ENCODE data around the gene USP36.

Gene USP36

DNA sequence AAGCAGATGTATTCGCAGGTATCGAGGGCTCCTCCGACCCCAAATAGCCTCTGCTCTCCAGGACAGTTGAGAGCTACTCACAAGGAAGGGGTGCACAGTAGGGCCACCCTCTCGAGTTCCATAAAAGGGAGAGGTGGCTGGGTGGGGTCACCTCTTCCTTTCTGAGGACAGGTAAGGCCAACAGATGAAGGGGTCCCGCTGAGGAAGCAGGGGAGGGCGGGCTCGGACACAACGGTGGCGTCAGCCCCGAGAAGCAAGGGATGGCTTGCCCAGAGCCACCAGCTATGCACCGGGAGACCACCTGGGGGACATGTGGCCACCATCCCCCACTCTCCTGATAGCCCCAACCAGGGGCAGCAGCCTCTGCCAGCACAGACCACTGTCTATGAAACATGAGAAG, 43.4 kb downstream of the USP36 start:
- intact Hi-C loops (cut with DNase I): no loop called here
- peak in 1 of 10 donors; percentile 75 for DNase-seq

DNA sequence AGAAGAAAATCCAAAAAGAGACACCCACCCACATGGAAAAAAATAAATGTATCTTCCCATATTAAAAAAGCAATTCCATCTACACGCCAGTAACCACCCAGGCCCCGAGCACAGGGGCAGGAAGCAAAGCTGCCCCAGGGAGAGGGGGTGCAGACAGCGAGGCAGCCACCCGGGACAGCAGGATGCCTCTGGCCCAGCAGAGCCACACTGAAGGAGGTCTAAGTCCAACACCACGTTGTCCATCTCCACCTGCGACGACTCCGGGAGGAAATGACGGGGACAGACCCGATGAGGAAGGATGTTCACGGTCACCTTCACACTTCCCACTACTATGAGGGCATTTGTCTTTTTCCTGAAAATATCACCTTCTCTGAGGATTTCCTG, 44.1 kb downstream of the USP36 start:
- peak in 1 of 10 donors; percentile 71 for DNase-seq
- intact Hi-C loops (cut with DNase I): no loop called here

DNA sequence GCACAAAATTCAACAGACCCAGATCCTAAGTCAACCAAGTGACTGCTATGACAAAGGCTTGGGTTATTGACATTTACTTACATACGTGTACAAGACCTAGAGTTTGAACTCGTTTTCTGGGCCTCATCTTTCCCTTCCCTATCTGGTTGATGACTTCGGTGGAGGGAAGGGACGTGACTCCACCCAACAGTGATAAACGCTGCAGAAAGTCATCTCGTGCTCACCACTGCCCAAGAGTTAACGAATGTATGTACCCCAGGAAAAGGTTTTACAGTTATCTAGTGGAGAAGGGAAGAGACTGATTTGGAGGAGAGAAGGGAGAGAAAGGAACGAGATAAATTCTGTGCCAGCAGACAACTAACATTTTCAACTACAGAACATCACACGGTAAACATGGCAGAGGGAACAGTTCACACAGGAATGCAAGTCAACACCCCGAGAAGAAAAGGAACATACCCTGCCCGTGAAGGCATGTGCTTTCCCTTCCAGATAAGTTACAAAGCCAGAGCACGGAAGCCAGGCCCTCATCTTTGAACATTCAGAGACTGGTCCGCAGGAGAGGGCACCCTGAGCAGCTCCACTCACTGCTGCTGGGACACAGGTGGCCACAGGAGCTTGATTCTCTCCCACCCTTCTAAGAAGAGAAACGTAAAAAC, 44.6 kb downstream of the USP36 start:
- intact Hi-C loops (cut with DNase I): no loop called here
- peak in 1 of 10 donors; percentile 37 for DNase-seq

DNA sequence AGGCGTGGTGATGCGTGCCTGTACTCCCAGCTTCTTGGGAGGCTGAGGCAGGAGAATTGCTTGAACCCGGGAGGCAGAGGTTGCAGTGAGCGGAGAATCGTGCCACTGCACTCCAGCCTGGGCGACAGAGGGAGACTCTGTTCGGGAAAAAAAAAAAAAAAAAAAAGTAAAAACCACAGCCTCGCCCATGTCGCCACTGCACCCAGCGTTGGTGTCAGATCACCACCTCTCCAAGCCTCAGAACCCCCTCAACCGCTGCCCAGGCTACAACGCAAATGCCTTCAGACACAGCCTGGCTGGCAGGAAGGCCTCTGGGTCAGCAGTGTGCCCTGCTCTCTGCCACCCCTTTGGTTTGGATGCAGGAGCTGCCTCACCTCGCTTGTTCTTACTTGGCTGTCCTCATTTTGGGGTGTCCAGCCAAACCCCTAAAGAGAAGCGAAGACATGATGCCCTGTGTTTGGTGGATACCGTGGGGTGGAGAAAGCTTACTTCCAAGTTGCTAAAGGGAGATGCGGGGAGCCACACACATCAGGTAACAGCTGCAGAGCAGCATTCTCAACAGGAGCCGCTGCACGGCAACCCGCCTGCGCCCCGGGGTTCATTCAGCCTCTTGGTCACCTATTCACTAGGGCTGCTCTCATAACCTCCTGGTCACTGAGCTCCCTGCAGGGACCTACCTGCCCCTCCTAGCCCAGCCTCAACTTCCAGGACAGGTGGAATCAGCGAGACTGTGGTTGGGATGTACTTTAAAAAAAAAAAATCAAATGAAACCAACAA, 45.6 kb downstream of the USP36 start:
- DNase-seq: peak in 1 of 10 donors; percentile 34
- intact Hi-C loops (cut with DNase I): no loop called here

DNA sequence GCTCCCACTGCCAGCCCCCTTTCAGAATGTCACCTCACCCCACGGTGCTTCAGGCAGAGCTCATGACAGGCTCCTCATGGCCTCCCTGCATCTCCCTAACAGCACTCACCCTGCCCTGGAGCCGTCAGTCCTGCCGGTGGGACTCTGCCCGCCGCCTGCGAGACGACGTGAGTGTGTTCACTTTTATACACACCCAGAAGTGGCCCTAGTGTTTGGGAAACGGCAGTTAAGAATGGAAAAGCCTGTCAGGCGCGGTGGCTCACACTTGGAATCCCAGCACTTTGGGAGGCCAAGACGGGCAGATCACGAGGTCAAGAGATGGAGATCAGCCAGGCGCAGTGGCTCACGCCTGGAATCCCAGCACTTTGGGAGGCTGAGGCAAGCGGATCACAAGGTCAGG, 46.2 kb downstream of the USP36 start:
- intact Hi-C loops (cut with DNase I): no loop called here
- peak in 2 of 10 donors; percentile 46 to 50 for DNase-seq

DNA sequence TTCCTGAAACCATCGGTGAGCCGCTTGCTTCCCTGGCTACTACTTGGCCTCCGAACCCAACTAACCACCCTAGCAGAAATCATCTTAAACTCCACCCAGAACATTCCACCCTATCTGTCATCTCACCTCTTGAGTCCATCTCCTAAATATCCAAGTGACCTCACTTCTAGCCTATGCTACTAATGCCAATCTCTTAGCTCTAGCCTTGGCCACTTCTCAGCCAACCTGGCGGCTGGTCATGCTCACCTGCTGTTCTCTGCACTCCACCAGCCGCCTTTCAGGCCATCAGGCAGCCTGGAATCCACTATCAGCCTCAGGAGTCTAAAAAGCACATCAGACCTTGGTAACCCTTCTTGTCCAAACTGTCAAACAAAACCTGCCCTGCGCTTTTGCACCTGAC, 46.6 kb downstream of the USP36 start:
- DNase-seq: peak in 2 of 10 donors; percentile 12 to 28
- intact Hi-C loops (cut with DNase I): no loop called here

DNA sequence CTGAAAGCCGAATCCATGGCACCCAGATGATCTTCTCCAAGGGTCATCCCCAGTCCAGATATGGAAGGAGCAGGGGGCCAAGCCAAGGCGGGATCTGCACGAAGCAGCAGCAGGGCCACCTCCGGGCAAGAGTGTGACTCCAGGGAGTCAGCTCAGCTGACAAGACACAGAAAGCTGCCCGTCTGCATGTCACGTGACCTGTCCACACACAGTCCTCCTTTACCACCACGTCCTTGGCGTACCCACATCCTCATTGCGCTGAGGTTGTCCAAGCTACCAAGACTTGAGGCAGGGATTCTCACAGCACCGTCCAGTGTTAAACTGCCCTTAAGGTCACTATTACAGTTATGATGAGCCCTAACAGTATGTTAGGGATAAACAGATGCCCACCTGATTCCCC, 47.2 kb downstream of the USP36 start:
- intact Hi-C loops (cut with DNase I): no loop called here
- DNase-seq: peak in 2 of 10 donors; percentile 58 to 75

DNA sequence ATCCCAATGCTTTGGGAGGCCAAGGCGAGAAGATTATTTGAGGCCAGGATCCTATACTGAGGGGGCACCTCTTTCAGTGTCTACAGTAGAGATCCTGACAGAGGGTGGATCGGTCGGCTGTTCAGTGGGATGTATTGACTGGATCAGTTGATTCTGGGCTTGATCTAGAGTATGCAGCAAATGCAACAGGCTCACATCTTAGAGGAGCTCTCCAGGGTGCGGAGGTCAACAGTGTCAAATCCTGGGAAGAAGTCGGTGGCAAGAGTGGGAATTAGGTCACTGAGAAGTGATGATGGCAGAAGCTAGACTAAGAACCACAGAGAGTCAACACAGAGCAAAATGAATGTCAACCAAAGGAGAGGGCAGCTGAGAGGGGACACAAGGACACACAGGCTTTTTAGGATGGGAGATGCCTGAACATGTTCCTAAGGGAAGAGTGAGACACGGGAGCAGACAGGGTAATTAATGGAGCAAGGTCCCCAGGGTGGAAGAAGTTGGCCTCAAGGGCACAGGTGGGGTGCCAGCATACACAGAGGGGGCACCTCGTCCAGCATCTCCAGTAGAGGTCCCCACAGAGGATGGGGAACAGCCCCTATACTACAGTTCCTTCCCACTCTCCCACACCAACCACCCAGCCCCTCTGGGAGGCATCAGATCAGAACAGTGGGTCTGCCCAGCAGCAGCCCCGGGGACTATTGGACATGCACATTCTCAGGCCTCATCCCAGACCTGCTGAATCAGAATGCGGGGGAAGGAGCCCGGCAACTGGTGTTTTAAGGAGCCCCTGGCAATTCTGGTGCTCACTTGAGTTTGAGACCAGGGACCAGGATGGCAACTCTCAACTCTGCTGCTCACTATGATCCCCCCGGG, 48.5 kb downstream of the USP36 start:
- intact Hi-C loops (cut with DNase I): no loop called here
- peak in 2 of 10 donors; percentile 26 to 47 for DNase-seq

DNA sequence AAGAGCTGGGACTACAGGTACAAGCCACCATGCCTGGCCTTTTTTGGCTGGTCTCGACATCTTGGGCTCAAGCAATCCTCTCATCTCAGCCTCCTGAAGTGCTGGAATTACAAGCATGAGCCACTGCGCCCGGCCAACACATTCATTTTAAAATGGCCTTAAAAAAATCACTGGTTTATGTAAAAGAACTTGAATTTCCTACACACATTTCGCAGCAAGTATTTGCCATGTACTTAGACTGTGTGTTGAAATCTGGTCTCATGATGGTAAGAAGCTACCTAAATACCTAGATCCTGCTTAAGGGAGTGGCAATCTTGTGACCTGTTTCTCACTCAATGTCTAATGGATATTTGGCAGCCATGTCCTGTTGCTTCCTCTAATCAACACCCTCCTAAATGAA, 50.1 kb downstream of the USP36 start:
- peak in 1 of 10 donors; percentile 47 for DNase-seq
- intact Hi-C loops (cut with DNase I): no loop called here

DNA sequence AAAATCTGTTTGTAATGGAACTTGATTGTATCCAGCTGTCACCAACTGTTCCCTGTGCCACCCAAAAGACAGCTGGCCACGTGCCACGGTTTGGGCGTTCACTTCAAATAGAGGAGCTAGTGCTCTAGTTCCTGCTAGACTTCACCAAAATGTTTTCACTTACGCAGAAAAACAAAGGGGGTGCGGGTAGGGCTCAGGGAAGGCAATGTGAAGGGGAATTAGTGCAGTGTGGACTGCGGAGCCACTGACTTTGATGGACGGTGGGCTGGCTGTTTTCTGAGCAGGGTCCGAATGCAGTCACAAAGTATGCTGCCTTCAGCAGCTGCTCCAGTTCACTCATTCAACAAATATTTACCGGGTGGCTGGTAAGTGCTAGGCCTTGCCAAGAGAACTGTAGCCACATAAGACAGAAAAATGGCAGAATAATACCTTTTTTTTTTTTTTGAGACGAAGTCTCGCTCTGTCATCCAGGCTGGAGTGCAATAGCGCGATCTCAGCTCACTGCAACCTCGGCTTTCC, 50.9 kb downstream of the USP36 start:
- intact Hi-C loops (cut with DNase I): loop anchor here (10.0 kb wide), 1 partner anchor 65 kb away; no protein-coding TSS in a partner anchor
- peak in 8 of 10 donors; percentile 35 to 94 (median 80) for DNase-seq

DNA sequence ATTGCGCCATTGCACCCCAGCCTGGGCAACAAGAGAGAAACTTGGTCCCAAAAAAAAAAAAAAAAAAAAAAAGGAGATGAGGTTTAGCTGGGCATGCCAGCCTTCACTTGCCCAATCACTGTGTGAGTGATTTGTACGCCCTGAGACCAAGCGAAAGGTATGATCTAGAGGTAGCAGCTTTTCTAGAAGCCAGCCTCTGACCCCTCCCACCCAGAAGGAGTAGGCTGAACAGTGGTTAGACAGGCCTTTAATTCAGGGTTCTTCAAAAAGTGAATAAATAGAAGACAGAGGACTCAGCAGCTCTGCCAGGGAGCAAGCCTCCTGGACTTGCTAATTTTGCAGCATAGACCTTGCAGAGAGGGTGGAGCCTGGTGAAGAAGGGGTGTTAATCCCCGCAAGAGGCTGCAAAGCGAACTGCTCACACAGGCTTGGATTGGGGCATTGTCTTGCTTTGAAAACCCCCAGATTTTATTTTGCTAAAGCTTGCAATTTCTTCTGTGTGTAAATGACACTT, 51.4 kb downstream of the USP36 start:
- intact Hi-C loops (cut with DNase I): loop anchor here (10.0 kb wide), 1 partner anchor 64 kb away; no protein-coding TSS in a partner anchor
- DNase-seq: no peak

DNA sequence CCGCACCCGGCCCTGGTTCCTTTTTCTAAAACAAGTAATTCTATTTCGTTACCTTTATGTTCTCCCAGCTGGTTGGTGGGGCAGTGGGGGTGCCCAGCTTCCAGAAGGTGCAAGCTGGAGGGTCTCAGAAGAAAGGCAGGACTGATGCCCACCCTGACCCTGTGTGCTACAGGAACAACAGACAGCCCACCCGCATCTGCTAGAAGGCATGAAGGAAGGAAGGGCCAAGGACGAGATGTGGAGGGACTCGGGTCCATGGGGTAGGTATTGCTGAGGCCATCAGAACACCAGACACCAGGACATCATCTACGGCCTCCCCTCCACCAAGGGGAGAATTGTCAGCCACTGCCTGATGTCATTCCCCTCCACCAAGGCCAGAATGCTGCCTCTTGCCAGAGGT, 52.2 kb downstream of the USP36 start:
- DNase-seq: peak in 1 of 10 donors; percentile 45
- intact Hi-C loops (cut with DNase I): loop anchor here (10.0 kb wide), 1 partner anchor 64 kb away; no protein-coding TSS in a partner anchor

DNA sequence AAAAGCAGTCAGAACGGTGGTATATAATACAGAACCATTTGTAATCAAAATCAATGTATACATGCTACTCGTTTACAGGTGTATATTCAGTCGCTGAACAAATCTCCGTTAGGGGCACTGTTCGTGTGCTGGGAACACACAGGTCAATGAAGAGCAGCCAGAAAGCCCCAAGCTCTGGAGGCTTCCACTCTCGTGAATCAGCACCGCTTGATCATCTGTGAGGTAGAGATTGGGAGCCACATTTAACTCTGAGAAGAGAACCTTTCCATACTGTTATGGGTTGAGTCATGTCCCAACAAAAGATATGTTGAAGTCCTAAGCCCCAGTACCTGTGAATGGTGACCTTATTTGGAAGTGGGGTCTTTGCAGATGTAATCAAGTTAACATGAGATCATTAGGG, 53.2 kb downstream of the USP36 start:
- peak in 1 of 10 donors; percentile 22 for DNase-seq
- intact Hi-C loops (cut with DNase I): loop anchor here (10.0 kb wide), 1 partner anchor 63 kb away; no protein-coding TSS in a partner anchor

DNA sequence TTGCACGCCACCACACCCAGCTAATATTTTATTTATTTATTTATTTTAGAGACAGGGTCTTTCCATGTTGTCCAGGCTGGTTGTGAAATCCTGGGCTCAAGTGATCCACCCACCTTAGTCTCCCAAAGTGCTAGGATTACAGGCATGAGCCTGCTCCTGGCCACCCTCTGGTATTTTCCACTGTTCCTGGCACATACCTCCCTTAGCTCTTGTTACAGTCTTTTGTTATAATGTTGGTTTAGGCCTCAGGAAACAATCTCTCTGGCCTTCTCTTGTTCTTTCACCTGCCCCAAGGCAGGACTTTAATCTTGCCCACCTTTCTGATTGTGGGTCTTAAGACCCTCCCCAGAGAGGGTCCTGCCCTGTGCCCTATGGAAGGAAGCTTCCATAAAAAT, 55.0 kb downstream of the USP36 start:
- DNase-seq: no peak
- intact Hi-C loops (cut with DNase I): loop anchor here (10.0 kb wide), 1 partner anchor 61 kb away; no protein-coding TSS in a partner anchor

DNA sequence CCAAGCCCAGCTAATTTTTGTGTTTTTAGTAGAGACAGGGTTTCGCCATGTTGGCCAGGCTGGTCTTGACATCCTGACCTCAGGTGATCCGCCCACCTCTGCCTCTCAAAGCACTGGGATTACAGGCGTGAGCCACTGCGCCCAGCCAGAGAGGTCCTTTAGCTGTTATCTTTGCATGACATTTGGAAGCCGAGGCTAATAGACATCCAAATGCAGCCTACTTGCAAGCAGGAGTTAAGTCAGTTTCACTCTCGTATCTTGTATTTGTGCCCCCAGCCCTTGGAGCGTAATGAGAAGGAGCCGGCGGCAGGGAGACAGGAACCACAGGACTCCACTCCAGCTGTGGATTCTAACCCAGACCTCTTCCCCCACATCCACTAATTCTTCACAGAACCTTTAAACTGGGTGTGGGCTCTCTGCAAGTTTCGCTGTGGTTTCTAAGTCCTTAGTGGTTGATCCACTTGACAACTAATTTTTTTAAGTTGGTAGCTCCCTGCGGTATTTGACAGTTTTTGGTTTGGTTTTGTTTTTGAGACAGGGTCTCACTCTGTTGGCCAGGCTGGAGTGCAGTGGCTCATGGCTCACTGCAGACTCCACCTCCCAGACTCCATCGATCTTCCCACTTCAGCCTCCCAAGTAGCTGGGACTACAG, 55.5 kb downstream of the USP36 start:
- intact Hi-C loops (cut with DNase I): loop anchor here (10.0 kb wide), 1 partner anchor 60 kb away; no protein-coding TSS in a partner anchor
- peak in 1 of 10 donors; percentile 66 for DNase-seq

DNA sequence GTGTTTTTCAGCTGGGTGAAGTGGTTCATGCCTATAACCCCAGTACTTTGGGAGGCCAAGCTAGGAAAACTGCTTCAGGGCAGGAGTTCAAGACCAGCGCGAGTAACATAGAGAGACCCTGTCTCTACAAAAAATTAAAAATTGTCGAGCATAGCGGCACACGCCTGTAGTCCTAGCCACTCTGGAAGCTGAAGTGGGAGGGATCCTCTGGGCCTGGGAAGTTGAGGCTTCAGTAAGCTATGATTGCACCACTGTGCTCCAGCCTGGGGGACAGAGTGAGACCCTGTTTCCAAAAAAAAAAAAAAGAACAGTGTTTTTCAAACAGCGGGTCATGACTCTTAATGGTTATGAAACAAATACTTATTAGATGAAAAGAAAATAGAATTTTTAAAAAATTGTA, 56.3 kb downstream of the USP36 start:
- intact Hi-C loops (cut with DNase I): loop anchor here (10.0 kb wide), 1 partner anchor 60 kb away; no protein-coding TSS in a partner anchor
- no peak for DNase-seq

DNA sequence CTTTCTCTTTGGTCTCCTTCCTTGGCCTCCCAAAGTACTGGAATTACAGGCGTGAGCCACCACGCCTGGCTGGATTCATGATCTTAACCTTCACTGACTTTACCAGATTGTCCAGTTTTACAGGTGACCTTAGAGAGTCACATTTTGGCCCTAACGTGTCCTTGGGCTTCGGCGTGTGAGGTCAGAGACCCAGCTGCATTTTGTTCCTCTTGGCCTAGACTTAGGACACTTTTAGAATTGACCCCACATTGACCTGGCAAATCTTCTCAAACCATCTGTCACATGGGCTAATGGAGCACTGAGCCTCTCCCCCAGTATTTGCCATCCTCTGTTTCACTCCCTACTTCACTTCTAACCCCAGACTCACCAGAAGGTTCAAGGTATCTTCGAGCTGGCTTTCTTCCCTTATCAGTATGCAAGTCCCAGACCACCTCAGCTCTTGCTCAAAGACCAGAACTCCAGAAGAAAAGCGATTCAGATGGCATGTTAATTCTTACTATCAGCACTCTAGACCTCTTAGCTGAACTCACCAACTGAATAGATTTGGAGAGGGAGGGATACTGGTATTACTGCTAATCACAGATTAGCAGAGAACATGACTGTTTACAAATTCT, 56.8 kb downstream of the USP36 start:
- peak in 2 of 10 donors; percentile 25 to 28 for DNase-seq
- intact Hi-C loops (cut with DNase I): loop anchor here (10.0 kb wide), 1 partner anchor 59 kb away; no protein-coding TSS in a partner anchor

DNA sequence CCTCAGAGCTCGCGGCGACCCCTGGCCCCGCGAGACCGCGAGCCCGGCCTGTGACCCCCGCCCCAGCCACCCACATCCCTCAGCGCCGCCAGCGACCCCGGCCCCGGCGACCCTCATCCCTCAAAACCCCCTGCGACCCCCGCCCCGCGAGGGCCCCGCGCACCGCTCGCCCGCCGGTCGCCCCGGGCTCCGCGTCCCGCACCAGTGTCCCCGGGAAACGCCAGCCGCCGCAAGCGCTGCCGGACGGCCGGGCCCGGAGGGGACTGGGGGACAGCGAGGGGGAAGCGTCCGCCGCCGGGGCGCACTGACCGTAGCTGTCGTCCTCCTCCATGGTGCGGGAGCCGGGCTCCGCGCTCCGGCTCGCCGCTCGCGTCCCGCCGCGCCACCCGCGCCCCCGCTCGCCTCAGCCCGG, 58.7 kb downstream of the USP36 start, which contains the start of gene CYTH1:
Gene CYTH1 (minus strand): TSS at position 381 of the 412 bp plus-strand sequence. CDS start 50 bp downstream, at position 331.
- no peak for DNase-seq
- intact Hi-C loops (cut with DNase I): loop anchor here (10.0 kb wide), 1 partner anchor 57 kb away; no protein-coding TSS in a partner anchor
